ENCODE measurements around the gene LIPE.

DNA sequence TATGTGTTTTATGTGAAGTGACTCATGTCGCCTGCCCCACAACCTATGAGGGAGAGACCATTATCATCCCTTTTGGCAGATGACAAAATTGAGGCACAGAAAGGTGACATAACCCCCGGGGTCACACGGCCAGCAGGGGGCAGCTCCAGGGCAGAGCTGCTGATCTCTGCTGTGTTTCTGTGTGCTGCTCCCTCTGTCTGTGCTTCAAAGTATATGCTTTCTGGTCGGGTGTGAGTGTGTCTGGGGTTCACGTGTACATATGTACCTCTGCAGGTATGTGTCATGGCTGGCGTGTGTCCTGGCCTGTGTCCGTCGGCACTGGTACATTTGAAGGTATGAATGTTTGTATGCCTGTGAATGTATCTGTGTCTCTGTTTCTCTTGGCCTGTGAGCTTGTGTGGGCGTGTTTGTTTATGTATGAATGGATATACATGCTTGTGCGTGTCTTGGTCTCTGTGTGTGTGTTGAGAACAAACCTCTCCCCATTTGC, 7.1 kb downstream of the LIPE start:
- no peak for TF ChIP-seq EZH2 (IDR thresholded peaks at IDR 0.05; ENCODE audit: borderline replicate concordance, low read length)
- TF ChIP-seq, protein P1, sequence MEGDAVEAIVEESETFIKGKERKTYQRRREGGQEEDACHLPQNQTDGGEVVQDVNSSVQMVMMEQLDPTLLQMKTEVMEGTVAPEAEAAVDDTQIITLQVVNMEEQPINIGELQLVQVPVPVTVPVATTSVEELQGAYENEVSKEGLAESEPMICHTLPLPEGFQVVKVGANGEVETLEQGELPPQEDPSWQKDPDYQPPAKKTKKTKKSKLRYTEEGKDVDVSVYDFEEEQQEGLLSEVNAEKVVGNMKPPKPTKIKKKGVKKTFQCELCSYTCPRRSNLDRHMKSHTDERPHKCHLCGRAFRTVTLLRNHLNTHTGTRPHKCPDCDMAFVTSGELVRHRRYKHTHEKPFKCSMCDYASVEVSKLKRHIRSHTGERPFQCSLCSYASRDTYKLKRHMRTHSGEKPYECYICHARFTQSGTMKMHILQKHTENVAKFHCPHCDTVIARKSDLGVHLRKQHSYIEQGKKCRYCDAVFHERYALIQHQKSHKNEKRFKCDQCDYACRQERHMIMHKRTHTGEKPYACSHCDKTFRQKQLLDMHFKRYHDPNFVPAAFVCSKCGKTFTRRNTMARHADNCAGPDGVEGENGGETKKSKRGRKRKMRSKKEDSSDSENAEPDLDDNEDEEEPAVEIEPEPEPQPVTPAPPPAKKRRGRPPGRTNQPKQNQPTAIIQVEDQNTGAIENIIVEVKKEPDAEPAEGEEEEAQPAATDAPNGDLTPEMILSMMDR (conservative IDR thresholded peaks at IDR 0.05 in 1 of 2, IDR thresholded peaks at IDR 0.05 in 1 of 2; ENCODE audit: extremely low read depth in 1 of 2, insufficient read depth in 1 of 2, low read depth in 1 of 2, low read length in 2 of 2) = peak; percentile 69 to 88

Measured in mammary epithelial cell (primary cell).